ENCODE measurements around the gene PRDM15.

PRDM15 gene

DNA sequence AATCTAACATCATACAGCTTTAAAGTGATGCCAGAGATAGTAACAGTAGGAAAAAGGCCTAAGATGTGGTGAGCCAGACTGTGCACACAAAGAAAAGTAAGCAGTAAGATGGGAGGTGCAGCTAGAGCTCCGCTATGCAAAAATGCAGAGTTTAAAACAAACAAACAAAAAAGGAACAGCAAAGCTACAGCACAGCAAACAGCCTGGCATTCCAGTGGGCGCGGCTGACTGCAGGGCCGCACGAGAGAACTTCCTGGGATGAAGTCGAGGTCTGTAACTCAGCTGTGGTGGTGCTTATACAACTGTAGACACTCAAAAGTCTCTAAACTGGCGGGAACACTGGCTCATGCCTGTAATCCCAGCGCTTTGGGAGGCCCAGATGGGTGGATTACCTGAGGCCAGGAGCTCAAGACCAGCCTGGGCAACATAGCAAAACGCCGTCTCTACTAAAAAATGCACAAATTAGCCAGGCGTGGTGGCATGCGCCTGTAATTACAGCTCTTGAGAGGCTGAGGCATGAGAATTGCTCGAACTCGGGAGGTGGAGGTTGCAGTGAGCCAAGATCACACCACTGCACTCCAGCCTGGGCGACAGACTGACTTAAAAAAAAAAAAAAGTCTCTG is 30.1 kb downstream of the PRDM15 start:
- TF ChIP-seq Cebpa-rat (IDR thresholded peaks at IDR 0.05), result no peak
- no peak overlapping the region for H3K27ac ChIP-seq
- H3K9ac ChIP-seq, result no peak overlapping the region
- H3K4me3 ChIP-seq, result no peak overlapping the region
- peaks cover 49% of the 10 kb centered on the region for H3K36me3 ChIP-seq
- no peaks in the 10 kb centered on the region for H4K20me1 ChIP-seq
- no peaks in the 10 kb centered on the region for H3K9me3 ChIP-seq
- no peak overlapping the region for H3K4me2 ChIP-seq
- H3K27me3 ChIP-seq, result no peaks in the 10 kb centered on the region
- H3K4me1 ChIP-seq, result peaks cover 76% of the 10 kb centered on the region

DNA sequence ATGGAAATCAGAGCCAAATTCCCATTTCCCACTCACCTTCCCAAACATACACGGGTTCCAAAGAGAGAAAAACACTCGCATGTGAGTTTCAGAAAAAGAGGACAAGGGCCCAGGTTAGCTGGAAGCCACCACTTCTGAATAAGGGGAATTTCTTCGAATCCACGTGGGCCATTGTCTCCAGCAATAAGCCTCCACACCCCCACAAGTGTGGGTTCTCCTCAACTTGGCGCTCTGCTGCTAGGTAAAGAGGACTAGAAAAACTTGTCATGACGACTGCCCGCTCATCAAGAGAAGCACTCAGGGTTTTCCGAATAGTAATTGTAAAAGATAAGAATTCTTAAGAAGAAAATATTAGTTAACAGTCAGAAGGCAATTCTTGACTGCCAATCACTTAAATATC is 30.6 kb downstream of the PRDM15 start:
- Histone ChIP-seq H3K9ac (no peak overlapping the region), H3K4me1 (peaks cover 81% of the 10 kb centered on the region), H3K27ac (no peak overlapping the region), H3K36me3 (peaks cover 43% of the 10 kb centered on the region), H3K4me2 (no peak overlapping the region), H3K4me3 (no peak overlapping the region), H3K27me3 (no peaks in the 10 kb centered on the region), H3K9me3 (no peaks in the 10 kb centered on the region), H4K20me1 (no peaks in the 10 kb centered on the region)
- no peak for TF ChIP-seq Cebpa-rat (IDR thresholded peaks at IDR 0.05)

DNA sequence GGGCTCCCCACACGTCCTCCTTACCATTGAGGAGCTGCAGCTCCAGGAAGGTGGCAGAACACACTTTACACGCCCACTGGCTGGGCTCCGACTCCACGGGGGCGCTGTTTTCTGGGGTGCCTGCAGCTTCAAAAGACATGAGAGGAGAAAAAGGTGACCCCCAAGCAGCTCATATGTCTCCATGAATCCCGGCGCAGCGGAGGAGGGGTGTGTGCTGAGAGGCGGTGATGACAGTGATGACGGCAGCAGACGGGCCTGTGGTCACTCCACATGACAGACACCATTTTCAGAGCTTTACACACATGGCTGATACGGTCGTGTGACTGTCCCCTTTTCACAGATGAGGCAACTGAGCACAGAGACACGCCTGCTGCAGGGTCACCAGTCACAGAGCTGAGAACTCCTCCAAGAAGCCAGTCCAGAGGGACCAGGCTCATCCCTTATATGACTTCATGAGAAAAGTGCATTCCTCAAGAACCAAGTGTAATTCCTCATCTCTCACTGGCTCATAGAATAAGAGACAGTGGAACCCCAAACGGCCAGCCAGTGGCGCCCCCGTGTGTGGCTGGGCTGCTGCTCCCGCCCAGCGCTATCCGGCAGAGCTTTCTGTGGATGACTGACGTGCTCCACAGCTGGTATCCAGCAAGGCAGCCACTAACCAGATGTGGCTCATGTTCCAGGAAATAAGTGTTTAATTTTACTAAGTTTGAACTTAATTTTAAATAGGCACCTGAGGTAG is 31.9 kb downstream of the PRDM15 start:
- Histone ChIP-seq H3K4me2 (peak overlapping the region; percentile 31; the same call in 1 of the 2 replicates), H4K20me1 (no peaks in the 10 kb centered on the region), H3K27me3 (no peaks in the 10 kb centered on the region), H3K9ac (no peak overlapping the region), H3K27ac (peak overlapping the region; percentile 58; the same call in 1 of the 2 replicates), H3K4me1 (peaks cover 81% of the 10 kb centered on the region), H3K4me3 (no peak overlapping the region), H3K9me3 (no peaks in the 10 kb centered on the region), H3K36me3 (peaks cover 31% of the 10 kb centered on the region)
- no peak for TF ChIP-seq Cebpa-rat (IDR thresholded peaks at IDR 0.05)

- Histone ChIP-seq H3K9ac (no peak overlapping the region), H3K27ac (peak overlapping the region; percentile 58; the same call in 1 of the 2 replicates), H3K4me3 (no peak overlapping the region), H3K9me3 (peaks cover 2% of the 10 kb centered on the region; the same call in 1 of the 2 replicates), H3K4me1 (peaks cover 74% of the 10 kb centered on the region), H3K4me2 (0 out of 2 replicates have a peak overlapping the region, but pooled peaks have one; percentile 32), H3K36me3 (peaks cover 29% of the 10 kb centered on the region), H4K20me1 (no peaks in the 10 kb centered on the region), H3K27me3 (no peaks in the 10 kb centered on the region)
- no peak for TF ChIP-seq Cebpa-rat (IDR thresholded peaks at IDR 0.05)
Measured at GRCh38 chr21:41846536-41846935, 32.6 kb downstream of the PRDM15 start.

DNA sequence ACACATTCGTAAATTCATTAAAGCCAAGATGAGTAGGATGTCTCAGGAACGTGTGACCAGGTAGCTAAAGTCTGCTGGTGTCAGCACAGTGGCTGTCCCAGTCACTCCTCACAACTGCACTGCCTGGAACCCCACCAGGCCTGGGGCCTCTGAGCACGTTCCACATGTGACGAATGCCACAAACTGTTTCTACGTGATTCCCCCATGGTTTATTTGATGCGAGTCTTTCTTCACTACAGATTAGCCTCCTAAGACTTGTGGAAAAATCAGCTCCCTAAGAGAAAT is 33.2 kb downstream of the PRDM15 start:
- no peak overlapping the region for H3K4me3 ChIP-seq
- H3K9ac ChIP-seq, result no peak overlapping the region
- H3K36me3 ChIP-seq, result peaks cover 27% of the 10 kb centered on the region
- H3K4me2 ChIP-seq, result 0 out of 2 replicates have a peak overlapping the region, but pooled peaks have one; percentile 32
- no peak for TF ChIP-seq Cebpa-rat (IDR thresholded peaks at IDR 0.05)
- peaks cover 7% of the 10 kb centered on the region for H3K9me3 ChIP-seq
- H3K27ac ChIP-seq, result peak overlapping the region; percentile 58
- H3K4me1 ChIP-seq, result peaks cover 69% of the 10 kb centered on the region
- H4K20me1 ChIP-seq, result no peaks in the 10 kb centered on the region
- no peaks in the 10 kb centered on the region for H3K27me3 ChIP-seq

GRCh38 chr21:41845310-41846032 is 33.7 kb downstream of the PRDM15 start:
- Histone ChIP-seq H3K27ac (peak overlapping the region; percentile 58), H3K36me3 (peaks cover 28% of the 10 kb centered on the region), H3K9ac (no peak overlapping the region), H3K4me1 (peaks cover 64% of the 10 kb centered on the region), H3K4me2 (0 out of 2 replicates have a peak overlapping the region, but pooled peaks have one; percentile 32), H4K20me1 (no peaks in the 10 kb centered on the region), H3K27me3 (no peaks in the 10 kb centered on the region), H3K9me3 (peaks cover 12% of the 10 kb centered on the region), H3K4me3 (no peak overlapping the region)
- TF ChIP-seq Cebpa-rat (IDR thresholded peaks at IDR 0.05), result no peak

GRCh38 chr21:41843584-41843983 is 35.6 kb downstream of the PRDM15 start:
- Histone ChIP-seq H3K27ac (peak overlapping the region; percentile 7; the same call in 1 of the 2 replicates), H4K20me1 (no peaks in the 10 kb centered on the region), H3K4me2 (peak overlapping the region; percentile 65), H3K9me3 (peaks cover 12% of the 10 kb centered on the region), H3K9ac (no peak overlapping the region), H3K27me3 (no peaks in the 10 kb centered on the region), H3K4me3 (no peak overlapping the region), H3K36me3 (peaks cover 28% of the 10 kb centered on the region), H3K4me1 (peaks cover 64% of the 10 kb centered on the region)
- no peak for TF ChIP-seq Cebpa-rat (IDR thresholded peaks at IDR 0.05)

- no peak overlapping the region for H3K9ac ChIP-seq
- no peaks in the 10 kb centered on the region for H3K27me3 ChIP-seq
- peaks cover 65% of the 10 kb centered on the region for H3K4me1 ChIP-seq
- no peak overlapping the region for H3K4me2 ChIP-seq
- H4K20me1 ChIP-seq, result no peaks in the 10 kb centered on the region
- peaks cover 12% of the 10 kb centered on the region for H3K9me3 ChIP-seq
- H3K36me3 ChIP-seq, result peaks cover 23% of the 10 kb centered on the region
- H3K27ac ChIP-seq, result no peak overlapping the region
- no peak for TF ChIP-seq Cebpa-rat (IDR thresholded peaks at IDR 0.05)
- H3K4me3 ChIP-seq, result no peak overlapping the region
Measured at GRCh38 chr21:41840880-41841279, 38.3 kb downstream of the PRDM15 start.

GRCh38 chr21:41839387-41840000 is 39.6 kb downstream of the PRDM15 start:
- Histone ChIP-seq H3K4me3 (no peak overlapping the region), H3K27ac (no peak overlapping the region), H3K9ac (no peak overlapping the region), H3K27me3 (no peaks in the 10 kb centered on the region), H3K9me3 (peaks cover 12% of the 10 kb centered on the region), H4K20me1 (no peaks in the 10 kb centered on the region), H3K4me1 (peaks cover 65% of the 10 kb centered on the region), H3K4me2 (peak overlapping the region; percentile 81; the same call in 1 of the 2 replicates), H3K36me3 (peaks cover 34% of the 10 kb centered on the region)
- TF ChIP-seq Cebpa-rat (IDR thresholded peaks at IDR 0.05), result no peak
